Medulla oblongata (tissue), 1 donor: ENCODE data around the gene PLA2G6.
"Not testable (repeated sequence)": the region's sequence is repeated elsewhere in the genome, so short reads cannot be mapped to it uniquely, and the experiment has no call there.

ENCODE experiments used
- DNase-seq: peaks from one replicate; pipeline ENCODE4 v3.0.0-alpha.2; 2015; ENCODE audit errors: extremely low spot score

Gene PLA2G6

GRCh38 chr22:38083931-38084631 lies 97.5 kb downstream of the PLA2G6 start, which contains the start of gene SLC16A8:
Gene SLC16A8 (minus strand): TSS chr22:38084184. CDS start chr22:38082873, 1,311 bp downstream.
- DNase-seq = no peak

GRCh38 chr22:38082986-38083710 lies 98.5 kb downstream of the PLA2G6 start:
- DNase-seq = peak; percentile 25

GRCh38 chr22:38081941-38082828 lies 99.4 kb downstream of the PLA2G6 start:
- DNase-seq = no peak

- no peak for DNase-seq
Observed at GRCh38 chr22:38081636-38081940, 100.0 kb downstream of the PLA2G6 start.

GRCh38 chr22:38080850-38081635 lies 100.6 kb downstream of the PLA2G6 start:
- DNase-seq = peak; percentile 36

GRCh38 chr22:38080474-38080849 lies 101.2 kb downstream of the PLA2G6 start:
- DNase-seq = no peak

GRCh38 chr22:38079804-38080203 lies 101.8 kb downstream of the PLA2G6 start:
- DNase-seq = no peak

GRCh38 chr22:38079208-38079607 lies 102.4 kb downstream of the PLA2G6 start:
- DNase-seq = not testable (repeated sequence)

GRCh38 chr22:38078046-38078840 lies 103.4 kb downstream of the PLA2G6 start:
- DNase-seq = no peak

GRCh38 chr22:38077595-38077994 lies 104.0 kb downstream of the PLA2G6 start:
- no peak for DNase-seq

- no peak for DNase-seq
Observed at GRCh38 chr22:38077096-38077495, 104.5 kb downstream of the PLA2G6 start.

- no peak for DNase-seq
Observed at GRCh38 chr22:38075961-38076360, 105.7 kb downstream of the PLA2G6 start.

- no peak for DNase-seq
Observed at GRCh38 chr22:38075105-38075825, 106.4 kb downstream of the PLA2G6 start.

- no peak for DNase-seq
Observed at GRCh38 chr22:38074181-38075104, 107.2 kb downstream of the PLA2G6 start.

GRCh38 chr22:38073150-38074130 lies 108.2 kb downstream of the PLA2G6 start:
- no peak for DNase-seq

- no peak for DNase-seq
Observed at GRCh38 chr22:38072322-38073149, 109.1 kb downstream of the PLA2G6 start.
